HG03175 (cell line): ENCODE data around the gene SPATA12.

Experiments
- ATAC-seq: cut with Tn5 transposase; IDR thresholded peaks from one replicate; pipeline ENCODE4 v1.9.1; 2021; ENCODE audit warnings: mild to moderate bottlenecking, moderate library complexity; ENCODE audit not compliant: unreplicated experiment

SPATA12 gene, protein sequence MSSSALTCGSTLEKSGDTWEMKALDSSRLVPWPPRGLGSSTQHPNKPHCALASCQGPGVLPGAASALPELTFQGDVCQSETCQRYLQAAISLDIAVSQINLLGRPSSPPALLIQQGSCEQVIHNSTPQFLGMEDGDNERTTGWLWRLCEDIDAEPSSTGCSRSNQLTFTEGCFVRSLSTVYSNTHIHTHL

DNA sequence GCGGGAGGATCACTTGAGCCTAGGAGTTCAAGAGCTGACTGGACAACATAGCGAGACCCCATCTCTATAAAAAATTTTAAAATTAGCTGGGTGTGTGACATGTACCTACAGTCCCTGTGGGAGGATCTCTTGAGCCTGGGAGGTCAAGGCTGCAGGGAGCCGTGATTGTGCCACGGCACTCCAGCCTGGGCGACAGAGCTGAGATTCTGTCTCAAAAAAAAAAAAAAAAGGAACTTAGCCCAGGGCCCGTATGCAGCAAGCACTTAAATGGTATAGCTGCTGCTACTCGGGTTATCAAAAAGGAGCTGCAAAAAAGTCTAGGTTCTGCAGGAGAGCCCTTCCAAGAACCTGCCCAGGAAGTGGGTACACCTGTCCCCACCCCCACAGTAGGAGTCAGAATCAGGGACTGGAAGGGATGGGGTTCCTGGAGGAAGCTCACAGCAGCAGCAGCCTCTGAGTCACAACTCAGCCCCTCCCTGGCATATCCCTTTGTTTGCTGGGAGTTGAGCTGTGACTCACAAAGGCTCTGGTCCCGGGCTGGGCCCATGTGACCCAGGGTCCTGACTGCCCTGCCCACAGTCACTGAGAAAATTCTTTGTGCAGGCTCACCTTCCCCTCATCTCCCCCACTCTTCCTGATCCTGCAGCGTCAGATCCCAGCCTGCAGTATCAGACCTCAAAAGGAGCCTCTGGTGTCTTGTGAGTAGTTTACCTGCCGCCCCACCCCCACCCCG is at the start of gene SPATA12:
TSS of gene SPATA12 (plus strand) at position 576 of the 733 bp plus-strand sequence. CDS start 13,031 bp downstream, outside the sequence.
- no peak for ATAC-seq

GRCh38 chr3:57011022-57011421 is 49.4 kb upstream of the SPATA12 start:
- no peak for ATAC-seq

GRCh38 chr3:57012847-57013246 is 47.6 kb upstream of the SPATA12 start:
- no peak for ATAC-seq

GRCh38 chr3:57015350-57015729 is 45.1 kb upstream of the SPATA12 start:
- ATAC-seq = no peak

DNA sequence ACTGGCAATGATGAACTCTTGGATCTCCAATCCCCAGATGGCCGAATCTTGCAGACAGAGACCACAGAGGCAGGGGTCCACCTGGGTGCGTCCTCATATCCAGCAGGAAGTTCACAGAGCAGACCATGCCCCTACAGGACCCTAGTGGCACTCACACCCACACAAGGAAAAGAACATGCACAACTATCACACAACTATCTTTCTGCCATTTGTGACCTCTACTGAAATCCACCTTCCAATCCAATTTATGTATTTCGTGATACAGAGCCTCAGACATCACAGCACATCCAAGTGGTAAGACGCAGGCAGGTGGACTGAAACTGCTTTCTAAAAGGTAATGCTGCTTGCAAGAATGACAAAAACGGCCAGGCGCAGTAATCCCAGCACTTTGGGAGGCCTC is 44.6 kb upstream of the SPATA12 start:
- no peak for ATAC-seq

DNA sequence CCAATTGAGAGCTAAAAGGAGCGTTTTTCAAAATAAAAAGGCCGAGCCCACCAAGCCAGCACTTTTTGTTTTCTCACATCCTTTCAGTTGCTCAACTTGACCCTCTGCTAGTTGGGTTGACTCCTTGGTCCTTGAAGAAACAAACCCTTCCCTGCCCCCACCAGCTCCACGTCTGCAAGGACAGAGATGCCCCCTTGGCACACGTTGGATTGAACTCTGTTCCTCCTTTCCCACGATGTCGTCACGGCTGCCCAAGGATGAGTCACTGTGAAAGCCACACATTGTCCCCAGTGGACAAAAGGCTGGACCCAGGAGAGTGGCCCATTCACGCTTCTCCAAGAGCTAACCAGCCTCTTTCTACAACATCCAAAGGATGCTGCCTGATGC is 43.0 kb upstream of the SPATA12 start:
- no peak for ATAC-seq

DNA sequence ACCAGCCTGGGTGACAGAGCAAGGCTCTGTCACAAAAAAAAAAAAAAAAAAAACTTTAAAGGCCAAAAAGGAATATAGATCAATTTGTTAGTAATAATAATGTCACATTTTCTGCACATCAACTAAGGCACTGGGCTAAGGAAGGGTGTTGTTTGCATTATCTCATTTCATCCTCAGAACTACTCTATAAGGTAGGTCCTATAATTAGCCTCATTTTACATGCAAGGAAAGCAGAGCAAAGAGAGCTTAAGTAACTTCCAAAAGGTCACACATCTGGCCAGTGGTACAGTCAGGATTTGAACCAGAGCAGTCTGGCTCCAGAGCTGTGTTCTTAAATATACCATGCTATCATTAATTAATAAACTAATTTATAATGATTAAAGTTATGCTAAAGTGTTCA is 42.2 kb upstream of the SPATA12 start:
- ATAC-seq = no peak

GRCh38 chr3:57019057-57019456 is 41.4 kb upstream of the SPATA12 start:
- ATAC-seq = no peak

GRCh38 chr3:57025237-57025636 is 35.2 kb upstream of the SPATA12 start:
- no peak for ATAC-seq

DNA sequence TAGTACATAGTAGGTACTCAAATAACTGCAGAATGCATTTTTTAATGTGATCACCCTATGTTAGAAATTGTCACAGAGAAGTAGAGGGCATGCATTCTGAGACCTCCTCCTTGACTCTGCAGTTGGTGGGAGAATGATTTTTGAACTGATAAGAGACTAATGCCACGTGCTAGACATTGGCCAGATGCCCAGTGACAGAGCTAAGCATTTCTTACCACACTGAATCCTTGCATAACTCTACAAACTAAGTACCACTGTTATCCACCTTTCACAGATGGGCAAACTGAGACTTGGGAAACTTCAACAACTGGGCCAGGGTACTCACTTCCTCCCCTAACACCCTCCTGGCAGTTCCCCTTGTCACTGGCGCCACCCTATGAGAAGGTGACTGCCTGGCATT is 33.5 kb upstream of the SPATA12 start:
- no peak for ATAC-seq

- ATAC-seq = no peak
These were observed 31.1 kb upstream of the SPATA12 start for GRCh38 chr3:57029383-57029782.

GRCh38 chr3:57029924-57030323 is 30.5 kb upstream of the SPATA12 start:
- ATAC-seq = no peak

GRCh38 chr3:57030721-57031120 is 29.7 kb upstream of the SPATA12 start:
- ATAC-seq = no peak

- ATAC-seq = no peak
These were observed 28.6 kb upstream of the SPATA12 start for GRCh38 chr3:57031631-57032541.

- ATAC-seq = no peak
These were observed 23.5 kb upstream of the SPATA12 start for GRCh38 chr3:57036952-57037351.

DNA sequence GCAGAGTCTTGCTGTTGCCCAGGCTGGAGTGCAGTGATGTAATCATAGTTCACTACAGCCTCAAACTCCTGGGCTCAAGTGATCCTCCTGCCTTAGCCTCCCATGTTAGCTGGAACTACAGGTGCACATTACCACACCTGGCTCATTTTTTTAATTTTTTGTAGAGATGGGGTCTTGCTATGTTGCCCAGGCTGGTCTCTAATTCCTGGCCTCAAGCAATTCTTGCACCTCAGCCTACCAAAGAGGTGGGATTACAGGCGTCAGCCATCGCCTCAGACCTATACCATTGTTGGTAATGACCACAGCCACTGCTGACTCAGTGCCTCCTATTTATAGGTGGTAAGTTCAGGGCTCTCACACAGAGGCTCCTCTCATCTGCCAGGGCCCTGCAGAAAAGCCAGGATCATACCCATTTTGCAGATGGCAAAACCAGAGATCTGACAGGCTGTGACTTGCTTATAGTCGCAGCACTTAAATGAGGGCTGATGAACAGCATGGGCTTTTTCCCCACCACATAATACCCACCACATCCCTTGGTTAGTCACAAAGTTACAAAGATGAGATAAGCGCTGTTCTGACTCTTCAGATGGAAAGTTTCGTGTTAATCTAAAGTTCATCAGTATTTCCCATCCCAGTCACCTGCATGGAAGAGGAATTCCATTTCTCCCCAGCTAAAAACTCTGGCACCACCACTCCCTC is 21.8 kb upstream of the SPATA12 start:
- ATAC-seq = no peak

- no peak for ATAC-seq
These were observed 18.8 kb upstream of the SPATA12 start for GRCh38 chr3:57041674-57042073.

DNA sequence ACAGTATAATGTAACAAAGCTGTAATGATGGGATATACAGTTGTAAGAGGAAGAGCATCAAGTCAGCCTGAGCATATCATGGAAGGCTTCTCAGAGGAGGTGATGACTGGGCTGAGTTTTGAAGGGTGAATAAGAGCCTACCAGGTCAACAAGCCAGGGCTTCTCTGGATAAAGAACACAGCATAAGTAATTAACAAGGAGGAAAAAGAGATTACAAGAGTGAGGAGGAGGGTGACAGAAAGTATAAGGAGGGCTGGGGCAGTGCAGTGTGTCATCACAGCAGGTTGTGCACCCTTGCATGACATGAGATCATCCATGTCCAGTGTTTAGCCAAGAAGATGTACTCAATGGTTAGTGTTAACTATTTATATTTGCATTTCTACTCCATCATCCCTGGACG is 16.9 kb upstream of the SPATA12 start:
- no peak for ATAC-seq

DNA sequence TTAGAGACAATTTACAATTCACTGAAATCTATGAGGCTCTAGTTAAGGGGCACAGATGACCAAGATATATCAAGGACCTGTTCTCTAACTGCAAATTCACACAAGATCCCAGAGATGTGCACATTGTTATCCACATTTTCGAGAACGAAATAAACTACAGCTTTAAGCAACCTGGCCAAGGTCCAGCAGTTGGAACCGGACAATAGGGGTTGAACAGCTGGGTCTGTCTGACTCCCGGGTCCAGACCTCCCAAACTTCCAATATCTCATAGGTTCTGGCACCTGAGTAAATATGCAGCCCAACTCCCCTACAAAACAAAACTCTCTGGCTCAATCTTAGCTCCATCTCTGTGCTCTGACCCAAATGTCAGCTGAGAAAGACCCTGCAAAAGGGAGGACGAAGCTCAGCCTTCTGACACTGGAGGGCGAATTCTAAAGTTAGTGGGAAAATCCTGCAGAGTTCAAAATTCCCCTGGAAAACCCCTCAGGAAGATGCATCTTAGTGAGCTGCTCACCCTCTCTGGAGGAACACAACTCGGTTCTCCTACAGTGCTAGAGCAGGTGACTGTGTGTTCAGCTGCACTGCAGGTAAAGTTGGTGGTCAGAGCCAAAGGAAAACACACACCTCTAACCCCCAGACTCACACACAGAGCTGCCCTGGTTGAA is 14.2 kb upstream of the SPATA12 start:
- no peak for ATAC-seq

DNA sequence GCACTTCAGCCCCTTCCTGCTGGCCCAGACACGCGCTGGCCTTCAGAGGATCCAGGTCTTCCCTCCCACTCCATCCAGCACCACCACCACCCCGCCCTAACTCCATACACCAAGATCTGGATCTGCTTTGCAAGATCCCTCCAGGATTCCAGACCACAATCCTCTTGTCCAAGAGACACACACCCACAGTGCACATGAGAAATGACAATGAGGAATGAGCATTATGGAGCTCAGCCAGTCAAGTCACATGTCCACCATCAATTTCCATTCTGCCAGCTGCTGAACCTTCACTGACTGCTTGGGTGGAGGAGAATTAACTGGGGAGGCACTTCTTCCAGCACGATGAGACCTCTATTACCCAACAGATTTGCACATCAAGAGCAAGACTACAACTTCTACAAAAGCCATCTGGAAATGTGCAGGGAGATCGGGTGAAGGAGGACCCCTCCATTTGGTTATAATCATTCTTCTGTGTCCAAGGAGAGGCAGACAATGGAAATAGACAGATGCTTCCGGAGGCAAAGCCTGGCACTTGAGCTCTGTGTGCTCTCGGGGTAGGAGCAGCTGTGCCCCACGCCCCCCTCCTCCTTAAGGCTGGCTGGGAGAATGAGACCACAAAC is 12.3 kb upstream of the SPATA12 start:
- no peak for ATAC-seq
